Activated CD4-positive, CD25-positive, alpha-beta regulatory T cell treated with anti-CD3 and anti-CD28 coated beads, Interleukin-2, amount 50 U/mL, for 16 hours (primary cell): ENCODE measurements around the gene MFAP1.
A peak's percentile ranks its signal among the peaks of the same experiment; 100 is the strongest.
"Not testable (repeated sequence)": the region's sequence is repeated elsewhere in the genome, so short reads cannot be mapped to it uniquely, and the experiment has no call there.

Source experiments
- DNase-seq: peaks from one replicate; pipeline ENCODE4 v3.0.0-alpha.2; 2020; ENCODE audit warnings: low read depth, low spot score

Gene MFAP1

GRCh38 chr15:43824302-43825246, at the start of gene MFAP1:
Gene MFAP1, minus strand, starts transcription at chr15:43824690. Its CDS starts 121 bp downstream, at chr15:43824569.
- peak; percentile 88 for DNase-seq

GRCh38 chr15:43873651-43874050, 49.2 kb upstream of the MFAP1 start:
- no peak for DNase-seq

- DNase-seq, result no peak
Observed at GRCh38 chr15:43872416-43873020, 48.0 kb upstream of the MFAP1 start.

- no peak for DNase-seq
Observed at GRCh38 chr15:43871835-43872234, 47.3 kb upstream of the MFAP1 start.

- DNase-seq, result no peak
Observed at GRCh38 chr15:43868406-43868805, 43.9 kb upstream of the MFAP1 start.

- DNase-seq, result no peak
Observed at GRCh38 chr15:43867096-43867495, 42.6 kb upstream of the MFAP1 start.

GRCh38 chr15:43866636-43867035, 42.1 kb upstream of the MFAP1 start:
- DNase-seq, result not testable (repeated sequence)

GRCh38 chr15:43859546-43859945, 35.1 kb upstream of the MFAP1 start:
- DNase-seq, result no peak

- no peak for DNase-seq
Observed at GRCh38 chr15:43854801-43855200, 30.3 kb upstream of the MFAP1 start.

GRCh38 chr15:43852607-43853006, 28.1 kb upstream of the MFAP1 start:
- no peak for DNase-seq

GRCh38 chr15:43851251-43851650, 26.8 kb upstream of the MFAP1 start:
- DNase-seq, result no peak

- DNase-seq, result no peak
Observed at GRCh38 chr15:43845421-43845820, 20.9 kb upstream of the MFAP1 start.

GRCh38 chr15:43832485-43832884, 8.0 kb upstream of the MFAP1 start:
- DNase-seq, result not testable (repeated sequence)

GRCh38 chr15:43831519-43832052, 7.1 kb upstream of the MFAP1 start:
- DNase-seq, result not testable (repeated sequence)

GRCh38 chr15:43830691-43831275, 6.3 kb upstream of the MFAP1 start:
- DNase-seq, result not testable (repeated sequence)

GRCh38 chr15:43829951-43830540, 5.6 kb upstream of the MFAP1 start:
- not testable (repeated sequence) for DNase-seq

GRCh38 chr15:43828061-43828657, 3.7 kb upstream of the MFAP1 start:
- no peak for DNase-seq

- peak; percentile 55 for DNase-seq
Observed at GRCh38 chr15:43826508-43827341, 2.2 kb upstream of the MFAP1 start, which contains the start of gene WDR76. Gene WDR76, plus strand, starts transcription at chr15:43827002. Its CDS starts 31 bp downstream, at chr15:43827033.

- DNase-seq, result no peak
Observed at GRCh38 chr15:43826029-43826507, 1.6 kb upstream of the MFAP1 start.

GRCh38 chr15:43825305-43825704, 815 bp upstream of the MFAP1 start:
- not testable (repeated sequence) for DNase-seq
